Measurements from ENCODE around the gene POLR3K.
"Not testable (repeated sequence)": the region's sequence is repeated elsewhere in the genome, so short reads cannot be mapped to it uniquely, and the experiment has no call there.

POLR3K gene

DNA sequence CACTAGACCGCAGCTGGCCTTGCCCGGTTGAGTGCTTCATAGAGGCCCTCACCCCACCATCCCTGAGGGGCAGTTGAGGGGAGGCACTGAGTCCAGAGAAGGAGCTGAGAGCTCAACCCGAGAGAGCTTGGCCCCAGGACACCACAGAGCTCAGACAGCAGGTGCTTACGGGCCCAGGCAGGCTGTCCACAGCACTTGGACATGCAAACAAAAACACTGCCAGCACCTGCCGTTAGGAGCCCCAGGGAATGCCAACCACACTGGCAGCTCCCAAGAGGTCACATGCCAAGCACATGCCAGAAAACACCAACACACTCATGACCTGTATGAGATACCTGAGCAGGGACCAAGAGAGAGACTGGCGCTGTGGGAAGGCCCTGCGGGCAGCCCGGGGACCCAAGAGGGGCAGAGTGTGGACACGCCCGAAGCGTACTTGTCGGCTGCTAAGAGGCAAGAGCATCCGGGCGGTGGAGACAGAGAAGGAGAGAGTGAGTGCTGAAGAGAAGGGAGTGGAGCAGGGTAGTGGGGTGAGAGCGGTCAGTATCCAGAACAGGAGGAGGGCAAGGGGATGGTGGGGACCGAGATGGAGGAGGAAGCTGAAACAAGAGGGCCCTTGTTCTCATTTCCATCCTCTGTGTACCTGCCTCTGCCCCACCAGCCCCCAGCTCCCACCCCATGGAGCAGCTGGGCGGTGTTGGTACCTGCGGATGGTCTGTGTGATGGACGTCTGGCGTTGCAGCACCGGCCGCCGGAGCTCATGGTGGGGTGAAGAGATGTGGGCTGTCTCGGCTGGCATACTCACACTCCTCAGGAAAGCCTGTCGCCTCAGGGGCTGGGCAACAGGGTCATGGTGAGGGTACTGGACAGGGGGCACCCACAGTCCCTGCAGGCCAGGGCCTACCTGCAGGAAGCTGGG, 10.8 kb upstream of the POLR3K start:
- DNase-seq: no peak

DNA sequence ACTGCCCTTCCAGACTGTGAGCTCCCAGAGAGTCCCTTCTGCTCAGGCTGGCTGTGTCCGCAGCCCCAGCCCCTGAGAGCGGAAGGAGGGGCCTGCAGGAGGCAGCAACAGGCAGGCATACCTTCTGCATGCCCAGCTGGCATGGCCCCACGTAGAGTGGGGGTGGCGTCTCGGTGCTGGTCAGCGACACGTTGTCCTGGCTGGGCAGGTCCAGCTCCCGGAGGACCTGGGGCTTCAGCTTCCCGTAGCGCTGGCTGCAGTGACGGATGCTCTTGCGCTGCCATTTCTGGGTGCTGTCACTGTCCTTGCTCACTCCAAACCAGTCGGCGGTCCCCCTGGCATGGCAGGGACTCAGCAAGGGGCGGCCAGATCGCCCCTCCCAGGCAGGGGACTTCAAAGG, 10.1 kb upstream of the POLR3K start:
- no peak for DNase-seq

DNA sequence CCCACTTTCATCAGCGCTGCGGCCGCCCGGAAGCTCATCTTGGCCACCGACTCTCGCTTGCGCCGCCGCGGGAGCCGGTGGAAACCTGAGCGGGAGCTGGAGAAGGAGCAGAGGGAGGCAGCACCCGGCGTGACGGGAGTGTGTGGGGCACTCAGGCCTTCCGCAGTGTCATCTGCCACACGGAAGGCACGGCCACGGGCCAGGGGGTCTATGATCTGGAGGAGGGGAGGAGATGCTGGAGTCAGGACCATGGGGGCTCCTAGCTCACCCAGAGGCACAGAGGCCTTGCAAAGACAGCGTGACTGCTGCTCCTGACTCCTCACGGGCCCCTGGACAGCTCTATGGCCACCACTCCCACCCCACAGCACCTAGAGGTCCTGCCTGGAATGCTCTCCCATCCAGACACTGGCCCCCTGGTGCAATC, 9.6 kb upstream of the POLR3K start:
- DNase-seq: no peak

DNA sequence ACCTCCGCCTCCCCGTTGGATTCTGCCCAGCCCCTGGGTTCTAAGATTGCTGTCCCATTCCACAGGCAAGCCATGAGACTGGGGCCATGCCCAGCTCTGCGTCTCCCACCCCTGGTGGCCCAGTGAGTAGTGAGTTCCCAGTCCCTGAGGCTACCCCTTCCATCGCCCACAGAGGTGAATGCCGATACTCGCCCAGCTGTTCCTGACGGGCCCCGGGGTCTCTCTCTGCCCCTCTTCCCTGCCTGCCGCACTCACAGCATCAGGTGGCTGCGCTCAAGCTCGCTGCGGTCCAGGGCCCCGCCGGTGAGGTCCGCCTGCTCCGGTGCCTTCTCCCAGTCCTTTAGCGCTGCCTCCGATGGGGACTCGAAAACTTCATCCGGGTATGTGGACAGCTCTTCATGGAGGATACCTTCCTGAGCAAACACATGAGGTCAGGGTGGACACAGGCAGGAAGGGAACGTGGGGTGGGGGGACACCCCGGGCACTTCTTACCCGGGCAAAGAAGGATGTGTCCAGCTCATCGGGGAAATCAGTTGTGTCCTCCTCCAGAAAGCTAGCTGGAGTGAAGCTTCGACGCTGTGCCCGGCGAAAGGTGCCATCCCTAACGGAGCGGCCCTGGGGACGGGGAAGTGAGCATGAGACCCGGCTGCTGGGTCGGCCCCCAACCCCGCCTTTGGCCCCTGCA, 9.0 kb upstream of the POLR3K start:
- DNase-seq: no peak

DNA sequence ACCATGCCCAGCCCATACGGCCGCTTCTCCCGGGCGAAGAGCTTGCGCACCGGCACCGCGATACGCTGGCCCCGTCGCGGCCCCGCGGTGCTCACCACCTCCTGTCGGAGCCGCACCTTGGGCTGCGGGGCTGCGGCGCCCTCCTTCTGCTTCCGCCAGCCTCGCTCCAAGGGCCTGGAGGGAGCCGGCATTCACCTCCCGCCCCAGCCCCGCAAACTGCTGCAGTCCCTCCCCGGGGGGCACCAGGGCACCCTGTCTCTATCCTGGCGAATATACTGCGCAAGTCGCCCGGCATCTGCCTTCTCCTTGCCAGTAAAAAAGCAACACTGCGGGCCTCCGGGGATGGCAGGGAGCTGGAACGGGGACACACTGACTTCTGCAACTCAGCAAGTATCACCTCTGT, 8.5 kb upstream of the POLR3K start:
- no peak for DNase-seq

DNA sequence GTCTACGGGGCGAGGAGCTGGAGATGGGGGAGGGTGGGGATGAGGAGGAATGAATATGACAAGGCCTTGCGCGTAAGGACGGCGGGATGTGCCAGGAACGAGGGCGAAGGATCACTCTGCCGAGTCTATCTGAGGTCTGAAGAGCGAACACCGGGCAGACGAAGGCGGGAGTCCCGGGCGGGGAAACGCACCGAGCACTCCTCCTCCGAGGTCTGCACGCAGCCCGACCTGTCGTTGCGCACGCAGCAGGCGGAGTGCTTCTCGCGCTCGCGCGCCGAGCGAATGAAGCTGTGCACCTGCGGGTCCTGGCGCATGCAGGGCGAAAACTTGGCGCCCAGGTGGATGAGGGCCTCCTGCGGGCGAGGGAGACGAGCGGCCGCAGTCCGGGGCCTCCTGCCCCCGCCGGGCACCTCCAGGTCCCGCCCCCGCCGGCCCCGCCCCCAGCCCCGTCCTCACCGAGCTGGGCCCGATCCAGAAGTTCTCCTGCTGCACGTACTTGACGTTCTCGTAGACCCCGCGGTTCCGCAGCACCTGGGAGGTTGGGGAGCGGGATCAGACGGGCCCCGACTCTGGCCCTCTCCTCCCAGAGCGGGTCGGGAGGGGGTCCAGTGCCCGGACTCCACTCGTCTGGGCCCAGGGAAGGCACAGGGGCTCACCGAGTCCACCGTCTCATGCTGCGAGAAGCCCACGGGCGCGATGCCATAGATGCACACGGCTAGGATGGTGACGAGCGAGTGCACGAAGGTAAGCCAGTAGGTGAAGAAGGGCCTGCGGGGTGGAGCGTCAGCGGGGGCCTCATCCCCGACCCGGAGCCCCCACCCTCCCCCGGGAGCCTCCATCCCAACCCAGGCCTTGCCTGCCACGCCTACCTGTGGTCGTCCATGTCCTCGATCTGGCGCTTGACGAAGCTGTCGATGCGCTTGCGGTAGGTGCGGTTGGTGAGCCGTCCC, 7.8 kb upstream of the POLR3K start:
- DNase-seq: no peak

DNA sequence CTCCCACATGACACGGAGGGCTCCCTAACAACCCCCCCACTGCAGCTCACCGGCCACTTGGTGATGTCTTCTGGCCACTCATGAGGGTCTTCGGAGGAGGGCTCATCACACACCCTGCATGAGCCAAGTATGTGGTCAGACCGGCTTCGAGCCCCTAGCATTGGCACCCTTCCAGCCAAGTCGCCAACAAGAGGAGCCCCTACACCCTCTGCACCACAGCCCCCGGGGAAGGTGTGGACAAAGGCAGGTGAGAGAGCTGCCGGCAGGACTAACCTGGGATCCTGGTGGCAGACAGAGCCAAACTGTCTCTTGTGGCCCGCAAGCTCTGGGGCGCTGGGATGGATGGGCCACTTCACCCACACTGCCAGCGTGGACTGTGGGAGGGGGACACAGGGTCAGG, 6.8 kb upstream of the POLR3K start:
- DNase-seq: no peak

DNA sequence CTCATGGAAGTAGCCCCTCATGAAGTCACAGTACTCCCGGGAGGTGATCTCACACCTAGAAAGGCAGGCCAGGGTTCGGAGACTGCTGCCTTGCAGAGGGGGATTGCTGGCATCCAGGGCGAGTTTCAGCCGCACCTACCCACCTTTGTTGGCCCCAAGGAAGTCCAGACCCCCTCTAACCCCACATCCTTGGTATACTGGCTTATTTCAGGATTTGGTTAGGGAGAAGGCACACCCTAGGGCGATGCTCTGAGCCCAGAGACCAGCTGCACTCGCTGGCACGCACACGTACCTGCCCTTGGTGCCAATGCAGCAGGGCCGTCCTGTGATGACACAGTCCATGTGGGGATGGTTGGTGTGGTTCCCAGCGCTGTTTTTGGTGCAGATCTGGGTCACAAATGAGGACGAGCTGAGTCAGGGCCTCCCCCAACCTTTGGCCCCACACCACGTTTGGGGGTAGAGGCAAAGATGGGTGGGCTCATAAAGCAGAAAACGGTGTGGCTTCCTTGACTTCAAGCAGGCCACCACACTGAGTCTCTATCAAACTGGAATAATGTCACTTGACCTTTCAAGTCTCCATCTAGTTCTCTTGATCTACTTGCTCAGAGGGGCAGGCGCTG, 6.1 kb upstream of the POLR3K start:
- DNase-seq: no peak

DNA sequence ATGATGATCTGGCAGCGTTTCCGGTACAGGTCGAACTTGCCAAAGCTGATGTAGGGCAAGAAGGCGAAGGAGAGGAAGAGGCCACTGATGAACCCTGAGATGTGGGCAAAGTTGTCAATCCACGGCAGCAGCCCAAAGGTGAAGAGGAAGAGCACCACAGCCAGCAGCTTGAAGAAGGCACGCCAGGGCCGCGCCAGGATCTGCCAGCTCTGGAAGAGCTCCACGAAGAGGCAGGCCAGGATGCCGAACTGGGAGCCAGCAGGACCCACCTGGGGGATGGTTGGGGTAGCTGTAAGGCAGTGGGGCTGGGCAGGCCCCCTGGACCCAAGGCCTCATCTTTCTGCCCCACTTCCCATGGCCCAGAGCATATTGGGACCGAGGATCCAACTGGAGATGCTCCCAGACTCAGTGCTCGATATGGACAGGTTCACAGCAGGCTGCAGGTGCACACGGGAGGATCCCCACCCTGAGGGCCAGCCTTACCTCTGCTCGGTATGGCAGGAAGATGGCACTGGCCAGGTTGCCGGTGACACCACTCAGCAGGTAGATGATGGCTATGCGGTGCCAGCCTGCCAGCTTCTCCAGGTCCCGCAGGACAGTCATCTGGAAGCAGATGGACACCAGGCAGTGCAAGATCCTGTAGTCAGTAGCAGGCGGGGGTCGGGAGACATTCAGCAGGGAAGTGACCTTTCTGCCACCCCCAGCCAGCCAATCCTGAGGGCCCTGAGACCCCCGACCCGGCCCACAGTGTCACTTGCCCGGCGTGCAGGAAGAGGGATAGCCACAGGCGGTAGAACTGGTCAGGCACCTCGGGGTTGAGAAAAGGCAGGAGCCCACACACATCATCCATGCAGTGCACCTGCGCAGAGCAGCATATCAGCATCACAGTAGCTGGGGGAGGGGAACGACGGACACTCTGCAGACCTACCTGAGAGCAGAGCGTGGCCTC, 5.4 kb upstream of the POLR3K start:
- DNase-seq: no peak

DNA sequence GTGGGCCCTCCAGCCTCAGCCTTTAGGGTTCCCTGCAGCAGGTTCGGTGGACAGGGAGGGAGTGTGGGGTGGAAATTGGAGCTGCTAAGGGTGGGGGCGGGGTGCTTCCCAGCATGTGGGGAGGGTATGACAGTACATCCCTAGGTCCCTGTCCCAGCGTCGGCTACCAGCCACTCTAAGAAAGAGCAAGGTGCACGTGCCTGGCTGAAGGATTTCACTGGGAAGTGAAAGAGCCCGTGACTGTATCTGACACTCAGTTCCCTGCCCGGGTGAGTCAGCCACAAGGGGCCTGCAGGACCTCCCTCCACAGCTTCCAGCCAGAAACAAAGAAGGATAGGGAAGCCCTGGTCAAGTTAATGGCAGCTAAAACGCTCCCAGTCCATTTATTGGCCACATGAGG, 4.3 kb upstream of the POLR3K start:
- DNase-seq: no peak

DNA sequence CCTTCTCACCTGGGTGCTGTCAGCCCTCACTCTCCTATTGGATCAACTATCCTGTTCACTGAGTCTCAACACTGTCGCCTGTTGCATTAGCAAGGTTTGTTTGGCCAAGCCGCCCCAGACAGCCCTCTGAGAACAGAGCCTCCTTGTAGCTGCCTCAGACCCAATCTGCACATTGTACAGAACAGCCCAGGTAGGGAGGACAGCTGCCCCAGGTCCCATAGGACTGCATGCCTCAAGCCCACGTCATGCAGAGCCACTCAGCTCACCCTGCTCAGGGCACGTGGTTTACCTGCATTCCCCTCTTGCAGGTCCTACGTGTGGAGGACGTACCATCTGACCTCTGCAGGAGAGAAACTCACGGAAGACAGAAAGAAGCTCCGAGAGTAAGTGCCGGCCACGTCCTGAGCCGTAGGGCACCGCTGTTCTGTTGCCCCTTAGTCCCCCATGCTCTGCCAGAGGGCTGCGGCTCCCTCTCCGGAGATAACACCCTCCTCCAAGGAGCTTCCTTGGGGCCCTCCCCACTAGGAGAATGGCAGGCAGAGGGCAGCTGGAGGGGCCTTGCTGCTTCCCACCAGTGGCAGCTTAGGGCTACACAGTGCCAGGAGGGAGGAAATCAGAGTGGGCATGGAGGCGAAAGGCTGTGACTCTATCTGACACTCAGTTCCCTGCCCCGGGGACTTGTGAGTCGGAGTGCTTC, 3.0 kb upstream of the POLR3K start:
- no peak for DNase-seq

DNA sequence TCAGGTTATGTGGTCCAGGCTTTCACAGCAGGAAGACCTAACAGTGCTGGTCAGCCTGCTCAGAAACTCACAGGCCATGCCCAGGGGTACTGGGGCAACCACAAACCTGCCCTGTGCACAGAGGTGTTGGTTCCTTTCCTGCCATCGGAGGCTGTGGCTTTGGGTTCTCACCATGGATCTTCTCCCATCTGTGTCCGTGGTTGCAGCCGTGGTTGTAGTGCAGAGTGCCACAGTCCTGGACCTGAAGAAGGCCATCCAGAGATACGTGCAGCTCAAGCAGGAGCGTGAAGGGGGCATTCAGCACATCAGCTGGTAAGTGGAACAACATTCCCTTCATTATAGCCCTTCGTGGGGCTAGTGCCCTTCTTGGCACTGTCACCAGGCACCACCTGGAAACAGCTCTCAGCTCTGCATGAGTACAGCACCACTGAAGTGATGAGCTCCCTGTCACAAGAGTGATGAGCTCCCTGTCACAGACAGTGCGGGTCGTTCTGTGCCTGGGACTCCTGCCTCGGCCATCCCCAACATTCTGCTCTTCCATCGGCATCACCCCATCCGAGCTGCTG, 2.2 kb upstream of the POLR3K start:
- DNase-seq: no peak

DNA sequence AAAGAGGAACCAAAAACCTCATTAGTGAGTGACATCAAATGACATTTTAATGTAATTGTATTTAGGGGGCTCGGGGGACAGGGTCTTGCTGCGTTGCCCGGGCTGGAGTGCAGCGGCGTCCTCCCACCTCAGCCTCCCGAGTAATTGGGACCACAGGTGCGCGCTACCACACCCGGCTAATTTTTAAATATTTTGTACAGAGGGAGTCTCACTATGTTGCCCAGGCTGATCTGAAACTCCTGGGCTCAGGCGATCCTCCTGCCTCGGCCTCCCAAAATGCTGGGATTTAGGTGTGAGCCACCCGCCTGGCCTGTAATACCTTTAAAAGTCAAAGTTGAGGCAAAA, 801 bp upstream of the POLR3K start:
- no peak for DNase-seq

DNA sequence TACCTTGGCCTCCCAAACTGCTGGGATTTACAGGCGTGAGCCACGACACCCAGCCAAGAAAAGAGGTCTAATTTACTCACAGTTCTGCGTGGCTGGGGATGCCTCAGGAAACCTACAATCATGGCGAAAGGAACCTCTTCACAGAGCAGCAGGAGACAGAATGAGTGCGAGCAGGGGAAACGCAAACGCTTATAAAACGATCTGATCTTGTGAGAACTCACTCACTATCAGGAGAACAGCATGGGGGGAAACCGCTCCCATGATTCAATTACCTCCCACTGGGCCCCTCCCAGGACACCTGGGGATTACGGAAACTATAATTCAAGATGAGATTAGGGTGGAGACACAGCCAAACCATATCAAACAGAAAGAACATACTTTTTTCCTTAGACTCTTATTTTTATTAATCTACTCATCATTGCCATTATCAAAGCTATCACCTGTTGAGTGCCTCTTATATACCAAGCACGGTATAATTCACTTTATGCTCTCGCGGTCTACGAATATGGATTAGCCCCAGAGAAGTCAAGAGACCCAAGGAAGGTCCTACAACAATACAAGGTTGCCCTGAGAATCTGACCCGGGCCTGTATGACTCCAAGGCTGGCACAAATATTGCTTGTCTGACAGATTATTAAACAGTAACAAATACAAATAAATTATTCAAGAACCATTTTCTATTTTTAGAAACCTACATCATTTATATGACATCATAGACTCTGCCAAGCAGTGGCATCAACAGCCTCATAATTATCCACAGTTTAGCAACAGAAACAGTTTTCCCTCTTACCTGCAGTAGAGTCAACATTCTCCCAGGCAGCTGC, 2.4 kb downstream of the POLR3K start:
- no peak for DNase-seq

DNA sequence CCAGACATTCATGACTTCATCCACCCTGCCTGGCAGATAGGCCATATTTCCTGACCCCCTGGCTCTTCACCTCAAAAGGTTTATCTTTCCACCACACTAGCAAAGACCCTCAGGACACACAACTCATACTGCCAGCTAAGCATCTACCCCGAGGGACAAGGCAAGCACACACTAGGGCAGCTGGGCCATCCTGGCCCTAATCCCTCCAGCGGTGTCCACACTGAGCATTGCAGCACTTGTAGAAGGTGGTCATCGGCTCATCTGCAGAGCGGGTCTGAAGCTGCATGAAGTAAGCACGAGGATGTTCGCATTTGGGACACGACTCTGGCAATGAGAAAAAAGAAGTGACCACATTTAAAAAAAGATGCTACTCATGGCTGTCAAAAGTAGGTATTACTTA, 6.2 kb downstream of the POLR3K start:
- DNase-seq: no peak

DNA sequence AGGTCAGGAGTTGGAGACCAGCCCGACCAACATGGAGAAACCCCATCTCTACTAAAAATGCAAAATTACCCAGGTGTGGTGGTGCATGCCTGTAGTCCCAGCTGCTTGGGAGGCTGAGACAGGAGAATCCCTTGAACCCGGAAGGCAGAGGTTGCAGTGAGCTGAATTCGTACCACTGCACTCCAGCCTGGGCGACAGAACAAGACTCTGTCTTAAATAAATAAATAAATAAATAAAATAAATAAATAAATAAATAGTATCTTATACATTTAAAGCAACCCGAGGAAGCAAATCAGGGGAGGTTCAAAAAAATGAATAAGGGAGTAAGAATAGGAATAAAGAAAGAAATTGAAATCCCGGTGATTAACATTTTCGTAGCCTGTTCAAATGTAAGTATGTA, 6.9 kb downstream of the POLR3K start:
- not testable (repeated sequence) for DNase-seq

DNA sequence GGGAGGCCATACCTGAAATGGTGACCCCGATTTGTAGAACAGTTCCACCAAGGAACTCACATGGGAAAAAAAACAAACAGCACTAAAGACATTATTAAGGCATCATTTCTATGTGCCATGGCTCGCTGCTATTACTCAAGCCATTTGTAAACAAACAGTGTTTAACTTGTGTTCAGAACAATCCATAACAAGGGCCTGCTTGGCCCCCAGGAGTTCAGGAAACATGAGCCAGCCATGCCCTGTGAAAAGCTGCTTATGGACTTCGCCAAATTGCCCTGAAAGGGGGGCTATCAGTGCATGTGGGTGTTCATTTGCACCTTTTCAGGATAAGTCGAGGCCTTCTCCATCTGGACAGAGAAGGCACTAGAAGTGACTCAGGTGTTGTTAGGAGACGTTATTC, 8.0 kb downstream of the POLR3K start:
- no peak for DNase-seq

DNA sequence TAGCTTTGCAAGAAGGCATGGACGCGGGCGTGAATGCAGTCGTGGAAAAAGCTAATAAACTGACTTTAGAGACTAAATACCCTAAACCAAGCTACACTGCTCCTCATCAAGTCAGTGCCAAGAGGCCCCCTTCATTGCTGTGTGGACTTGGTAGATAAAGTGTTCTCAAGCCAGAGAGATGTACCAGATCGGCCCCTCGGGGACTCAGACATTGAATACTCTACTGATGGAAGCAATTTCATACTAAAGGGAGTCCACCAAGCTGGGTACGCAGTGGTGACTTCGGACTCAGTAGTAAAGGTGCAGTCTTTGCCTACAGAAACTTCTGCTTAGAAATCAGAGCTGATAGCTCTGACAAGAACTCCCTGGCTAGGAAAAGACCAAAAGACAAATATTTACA, 8.8 kb downstream of the POLR3K start:
- DNase-seq: no peak

DNA sequence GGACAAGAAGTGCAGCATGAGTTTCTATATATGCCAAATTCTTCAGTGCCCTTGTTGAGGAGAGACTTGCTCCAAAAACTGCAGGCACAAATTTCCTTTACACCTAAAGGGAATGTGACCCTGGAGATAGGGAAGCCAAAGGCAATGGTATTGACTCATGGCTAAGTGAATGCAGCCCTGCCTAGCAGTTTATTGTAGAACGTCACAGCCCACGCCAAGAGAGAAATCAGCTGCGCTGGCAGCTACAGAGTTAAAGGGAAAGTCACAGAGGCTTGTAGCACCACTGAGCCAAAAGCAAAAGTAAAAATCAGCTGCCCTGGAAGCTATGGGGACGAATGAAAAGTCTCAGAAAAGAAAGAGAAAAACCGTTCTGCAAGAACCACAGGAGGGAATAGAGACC, 10.1 kb downstream of the POLR3K start:
- DNase-seq: no peak

DNA sequence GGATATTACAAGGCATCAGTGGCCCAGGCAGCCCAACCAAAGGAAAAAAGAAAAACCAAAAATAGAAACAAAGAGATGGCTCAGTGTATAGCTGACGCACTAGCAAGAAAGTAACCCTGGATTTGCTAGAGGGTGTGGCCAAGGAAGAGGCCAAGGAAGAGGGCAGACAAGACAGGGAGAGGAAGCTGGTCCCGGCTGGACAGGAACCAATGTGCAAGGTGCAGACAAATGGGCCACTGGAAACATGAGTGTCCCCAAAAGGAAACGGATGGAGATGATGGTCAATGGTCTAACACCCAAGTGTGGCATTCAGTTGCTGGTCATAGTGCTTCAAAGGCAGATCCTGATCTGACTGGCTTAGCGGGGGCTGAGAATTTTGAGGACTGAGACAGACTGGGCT, 10.7 kb downstream of the POLR3K start:
- DNase-seq: no peak
